ENCODE measurements around the gene IL4I1. TPM values are rescaled to one million over a fixed set of nuclear protein-coding genes. Genes with fewer than 3 reads are reported as not detected.

IL4I1 gene
- total and polyA plus RNA-seq, 10 donors: 1.1 to 20.2 (median 4.8) TPM

- H3K4me3 ChIP-seq: peak overlapping the region; percentile 24 to 69 (median 46)
- WGBS, 5 donors: 11 to 26% (median 22%) methylated on average over 33 to 69 of the region's 69 CpGs
- intact Hi-C loops (cut with DNase I; ENCODE audit: low total_unique reads): no loop called here
- no peaks in the 10 kb centered on the region for H3K9me3 ChIP-seq
- H3K27me3 ChIP-seq (replicated peaks in 1 of 7): peaks cover 0 to 10% (median 0%) of the 10 kb centered on the region in 7 donors
- TF ChIP-seq POLR2AphosphoS5 (IDR thresholded peaks at IDR 0.05) (peak; percentile 36 to 72 (median 47)), POLR2A (IDR thresholded peaks at IDR 0.05) (no peak)
- TF ChIP-seq, protein P1, sequence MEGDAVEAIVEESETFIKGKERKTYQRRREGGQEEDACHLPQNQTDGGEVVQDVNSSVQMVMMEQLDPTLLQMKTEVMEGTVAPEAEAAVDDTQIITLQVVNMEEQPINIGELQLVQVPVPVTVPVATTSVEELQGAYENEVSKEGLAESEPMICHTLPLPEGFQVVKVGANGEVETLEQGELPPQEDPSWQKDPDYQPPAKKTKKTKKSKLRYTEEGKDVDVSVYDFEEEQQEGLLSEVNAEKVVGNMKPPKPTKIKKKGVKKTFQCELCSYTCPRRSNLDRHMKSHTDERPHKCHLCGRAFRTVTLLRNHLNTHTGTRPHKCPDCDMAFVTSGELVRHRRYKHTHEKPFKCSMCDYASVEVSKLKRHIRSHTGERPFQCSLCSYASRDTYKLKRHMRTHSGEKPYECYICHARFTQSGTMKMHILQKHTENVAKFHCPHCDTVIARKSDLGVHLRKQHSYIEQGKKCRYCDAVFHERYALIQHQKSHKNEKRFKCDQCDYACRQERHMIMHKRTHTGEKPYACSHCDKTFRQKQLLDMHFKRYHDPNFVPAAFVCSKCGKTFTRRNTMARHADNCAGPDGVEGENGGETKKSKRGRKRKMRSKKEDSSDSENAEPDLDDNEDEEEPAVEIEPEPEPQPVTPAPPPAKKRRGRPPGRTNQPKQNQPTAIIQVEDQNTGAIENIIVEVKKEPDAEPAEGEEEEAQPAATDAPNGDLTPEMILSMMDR (IDR thresholded peaks at IDR 0.05 in 8 of 11, conservative IDR thresholded peaks at IDR 0.05 in 3 of 11): peak in 6 of 11 experiments; percentile 3 to 62 (median 46)
- H3K36me3 ChIP-seq: peaks cover 0 to 38% (median 2%) of the 10 kb centered on the region in 6 donors
- H3K27ac ChIP-seq: peak overlapping the region in 4 of 8 donors; percentile 30 to 39 (median 32)
- H3K4me1 ChIP-seq: peaks cover 2 to 51% (median 27%) of the 10 kb centered on the region in 6 donors
- peak; percentile 89 for DNase-seq
These were observed 6.1 kb downstream of the IL4I1 start for GRCh38 chr19:49890349-49891311.

- peak; percentile 92 for DNase-seq
- H3K27me3 ChIP-seq (replicated peaks in 1 of 7): peaks cover 0 to 10% (median 0%) of the 10 kb centered on the region in 7 donors
- H3K36me3 ChIP-seq: peaks cover 0 to 46% (median 10%) of the 10 kb centered on the region in 6 donors
- no peaks in the 10 kb centered on the region for H3K9me3 ChIP-seq
- H3K4me1 ChIP-seq: peaks cover 0 to 43% (median 24%) of the 10 kb centered on the region in 6 donors
- TF ChIP-seq, protein P1 (IDR thresholded peaks at IDR 0.05 in 8 of 11, conservative IDR thresholded peaks at IDR 0.05 in 3 of 11): peak; percentile 64 to 88 (median 83)
- no peak for TF ChIP-seq POLR2A (IDR thresholded peaks at IDR 0.05)
- peak; percentile 75 to 91 (median 79) for TF ChIP-seq POLR2AphosphoS5 (IDR thresholded peaks at IDR 0.05)
- WGBS, 5 donors: 27 to 90% (median 30%) methylated on average over 1 to 71 of the region's 71 CpGs
- H3K4me3 ChIP-seq: peak overlapping the region; percentile 24 to 69 (median 46)
- intact Hi-C loops (cut with DNase I; ENCODE audit: low total_unique reads): no loop called here
- H3K27ac ChIP-seq: peak overlapping the region in 4 of 8 donors; percentile 30 to 39 (median 32)
These were observed 6.9 kb downstream of the IL4I1 start for GRCh38 chr19:49889687-49890348.

DNA sequence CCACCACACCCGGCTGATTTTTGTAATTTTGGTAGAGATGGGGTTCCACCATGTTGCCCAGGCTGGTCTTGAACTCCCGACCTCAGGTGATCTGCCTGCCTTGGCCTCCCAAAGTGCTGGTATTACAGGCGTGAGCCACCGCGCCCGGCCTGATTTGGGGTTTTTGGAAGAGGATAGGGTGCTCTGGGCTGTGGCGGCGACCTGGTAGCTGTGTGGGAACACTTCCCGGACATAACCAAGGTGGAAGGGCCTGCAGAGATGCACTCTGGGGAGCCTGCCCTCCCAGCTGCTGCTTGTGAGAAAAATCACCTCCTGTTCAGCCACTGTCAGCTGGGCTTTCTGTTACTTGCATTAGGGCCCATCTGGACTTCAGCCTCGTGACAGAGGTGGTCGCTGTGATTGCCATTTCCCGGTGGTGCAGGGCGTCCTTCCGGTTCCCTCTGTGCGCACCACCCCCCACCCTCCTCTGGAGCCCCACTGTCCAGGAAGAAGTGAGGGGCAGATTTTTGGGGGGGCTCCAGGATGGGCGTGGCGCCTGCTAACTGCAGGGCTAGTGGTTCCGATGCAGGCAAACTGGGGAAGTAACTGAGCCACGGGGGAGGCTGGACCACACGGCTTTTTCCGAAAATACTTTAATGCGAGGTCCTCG lies 7.5 kb downstream of the IL4I1 start:
- Histone ChIP-seq H3K27me3 (replicated peaks in 1 of 7) (peaks cover 0 to 10% (median 0%) of the 10 kb centered on the region in 7 donors), H3K4me3 (no peak overlapping the region), H3K36me3 (peaks cover 0 to 53% (median 17%) of the 10 kb centered on the region in 6 donors), H3K9me3 (no peaks in the 10 kb centered on the region), H3K27ac (no peak overlapping the region), H3K4me1 (peaks cover 0 to 41% (median 24%) of the 10 kb centered on the region in 6 donors)
- TF ChIP-seq POLR2A (IDR thresholded peaks at IDR 0.05): no peak
- no peak for TF ChIP-seq POLR2AphosphoS5 (IDR thresholded peaks at IDR 0.05)
- TF ChIP-seq, protein P1 (IDR thresholded peaks at IDR 0.05 in 8 of 11, conservative IDR thresholded peaks at IDR 0.05 in 3 of 11): no peak
- DNase-seq: no peak
- 89 to 94% (median 91%) methylated on average over 23 of the region's 23 CpGs for WGBS, 5 donors
- intact Hi-C loops (cut with DNase I; ENCODE audit: low total_unique reads): no loop called here
